ENCODE data around the gene RGS14.
"Not testable (repeated sequence)": the region's sequence is repeated elsewhere in the genome, so short reads cannot be mapped to it uniquely, and the experiment has no call there.

RGS14 gene

GRCh38 chr5:177327539-177328522 lies 29.9 kb upstream of the RGS14 start:
- no peak for FAIRE-seq

GRCh38 chr5:177328545-177329231 lies 29.0 kb upstream of the RGS14 start:
- FAIRE-seq = no peak

GRCh38 chr5:177329883-177330282 lies 27.8 kb upstream of the RGS14 start:
- FAIRE-seq = no peak

GRCh38 chr5:177330991-177331842 lies 26.5 kb upstream of the RGS14 start:
- FAIRE-seq = no peak

- FAIRE-seq = no peak
Observed at GRCh38 chr5:177332031-177332895, 25.5 kb upstream of the RGS14 start.

GRCh38 chr5:177332896-177333260 lies 24.8 kb upstream of the RGS14 start:
- no peak for FAIRE-seq

- FAIRE-seq = no peak
Observed at GRCh38 chr5:177333420-177334154, 24.1 kb upstream of the RGS14 start.

GRCh38 chr5:177334155-177334551 lies 23.6 kb upstream of the RGS14 start:
- no peak for FAIRE-seq

GRCh38 chr5:177334781-177335700 lies 22.7 kb upstream of the RGS14 start:
- no peak for FAIRE-seq

GRCh38 chr5:177335701-177336065 lies 22.0 kb upstream of the RGS14 start:
- FAIRE-seq = no peak

- no peak for FAIRE-seq
Observed at GRCh38 chr5:177336112-177336511, 21.6 kb upstream of the RGS14 start.

GRCh38 chr5:177336603-177337494 lies 20.9 kb upstream of the RGS14 start:
- FAIRE-seq = no peak

GRCh38 chr5:177338251-177339106 lies 19.2 kb upstream of the RGS14 start:
- FAIRE-seq = no peak

- no peak for FAIRE-seq
Observed at GRCh38 chr5:177339107-177339638, 18.6 kb upstream of the RGS14 start.

GRCh38 chr5:177343000-177343399 lies 14.7 kb upstream of the RGS14 start:
- not testable (repeated sequence) for FAIRE-seq

- no peak for FAIRE-seq
Observed at GRCh38 chr5:177343777-177344176, 13.9 kb upstream of the RGS14 start.

- no peak for FAIRE-seq
Observed at GRCh38 chr5:177344891-177345290, 12.8 kb upstream of the RGS14 start.

GRCh38 chr5:177346820-177347219 lies 10.9 kb upstream of the RGS14 start:
- no peak for FAIRE-seq

Measured in colon (tissue), 2 donors.